Activated CD4-positive, alpha-beta T cell treated with anti-CD3 and anti-CD28 coated beads, Interleukin-2, Interleukin-6, amounts not matched to agents 100 ng/mL and 50 ng/mL, durations not matched to agents 16 hours and 8 hours (primary cell): Measurements from ENCODE around the gene SUMO1.

ENCODE experiments used
- DNase-seq: peaks from one replicate; pipeline ENCODE4 v3.0.0-alpha.2; 2020

SUMO1 gene

DNA sequence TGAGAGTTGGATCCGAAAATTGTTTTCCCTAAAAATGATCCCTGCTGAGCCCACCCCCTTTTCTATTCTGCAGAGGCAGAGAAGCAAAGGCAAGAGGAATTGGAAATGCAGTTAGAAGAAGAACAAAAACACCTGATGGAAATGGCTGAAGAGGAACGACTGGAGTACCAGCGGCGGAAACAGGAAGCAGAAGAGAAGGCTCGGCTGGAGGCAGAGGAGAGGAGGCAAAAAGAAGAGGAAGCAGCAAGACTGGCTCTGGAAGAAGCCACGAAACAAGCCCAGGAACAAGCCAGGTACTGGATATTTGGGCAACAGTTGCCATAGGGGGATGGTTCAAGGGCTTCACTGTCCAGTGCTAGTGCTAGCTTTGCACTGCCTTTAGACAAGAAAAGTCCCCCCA is 41.7 kb downstream of the SUMO1 start:
- no peak for DNase-seq

DNA sequence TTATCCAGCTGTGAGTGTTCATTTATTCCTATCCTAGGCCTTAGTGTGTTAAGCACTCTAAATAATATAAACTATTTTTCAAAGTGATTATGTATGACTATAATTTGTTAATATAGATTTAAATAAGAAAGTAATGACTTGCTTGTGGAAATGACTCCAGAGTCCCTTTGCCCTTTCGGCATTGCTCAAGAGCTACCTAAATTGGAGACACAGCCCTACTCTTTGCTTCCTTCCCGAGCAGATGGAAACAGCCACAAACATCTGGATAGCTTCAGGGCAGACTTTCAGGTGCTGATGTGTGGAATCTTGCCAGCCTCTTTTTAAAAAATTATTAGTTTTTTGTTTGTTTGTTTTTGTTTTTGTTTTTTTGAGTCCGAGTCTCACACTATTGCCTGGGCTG is 44.0 kb downstream of the SUMO1 start:
- DNase-seq = no peak

DNA sequence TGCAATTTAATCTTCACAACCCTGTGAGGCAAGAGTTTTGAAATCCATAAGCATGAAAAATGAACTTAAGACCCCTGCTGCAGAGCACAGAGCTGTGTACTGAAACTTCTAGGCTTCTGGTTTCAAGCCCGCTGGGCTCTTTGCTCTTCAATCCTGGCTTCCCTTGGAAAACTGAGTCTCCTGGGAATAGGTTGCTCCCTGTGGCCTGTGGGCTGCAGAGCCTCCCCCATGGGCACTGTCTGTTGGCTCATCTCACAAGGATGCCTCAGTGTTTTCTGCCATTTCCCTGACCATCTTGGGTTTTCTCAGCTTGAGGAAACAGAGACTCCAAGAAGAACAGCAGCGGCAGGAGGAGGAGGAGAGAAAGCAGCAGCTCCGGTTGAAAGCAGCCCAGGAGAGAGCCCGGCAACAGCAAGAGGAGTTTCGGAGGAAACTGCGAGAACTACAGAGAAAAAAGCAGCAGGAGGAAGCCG is 44.5 kb downstream of the SUMO1 start:
- DNase-seq = no peak

DNA sequence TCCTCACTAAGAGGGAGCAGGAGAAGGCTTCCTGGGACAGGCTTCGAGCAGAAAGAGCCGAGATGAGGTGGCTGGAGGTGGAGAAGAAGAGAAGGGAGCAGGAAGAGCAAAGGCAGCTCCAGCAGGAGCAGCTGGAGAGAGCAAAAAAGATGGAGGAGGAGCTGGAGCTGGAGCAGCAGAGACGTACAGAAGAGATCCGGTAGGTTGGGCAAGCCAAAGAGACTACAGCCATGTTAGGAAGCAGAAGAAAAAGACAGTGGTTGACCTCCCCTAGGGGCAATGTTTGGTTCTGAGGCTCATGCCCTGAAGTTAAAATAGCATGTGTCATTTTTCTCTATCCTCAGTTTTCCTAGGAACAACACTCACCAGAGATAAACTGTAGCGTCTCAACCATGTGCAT is 45.1 kb downstream of the SUMO1 start:
- no peak for DNase-seq

DNA sequence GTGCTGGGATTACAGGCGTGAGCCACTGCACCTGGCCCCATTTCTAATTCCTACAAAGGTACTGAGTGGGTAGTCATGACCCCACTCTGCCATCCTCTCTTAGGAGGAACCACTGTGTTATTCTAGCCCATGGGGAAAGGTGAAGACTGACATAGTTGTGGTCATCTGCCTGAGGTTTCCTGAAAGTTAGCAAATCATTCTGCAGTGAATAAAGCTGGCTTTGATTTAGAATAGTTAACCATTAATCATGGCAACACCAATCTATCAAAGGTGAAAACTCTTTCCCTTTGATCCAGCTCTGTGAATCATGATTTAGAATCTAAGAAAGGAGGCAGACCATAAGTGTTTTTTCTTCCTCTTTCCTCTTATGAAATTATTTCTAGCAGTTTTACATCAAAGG is 50.8 kb downstream of the SUMO1 start:
- DNase-seq = no peak

DNA sequence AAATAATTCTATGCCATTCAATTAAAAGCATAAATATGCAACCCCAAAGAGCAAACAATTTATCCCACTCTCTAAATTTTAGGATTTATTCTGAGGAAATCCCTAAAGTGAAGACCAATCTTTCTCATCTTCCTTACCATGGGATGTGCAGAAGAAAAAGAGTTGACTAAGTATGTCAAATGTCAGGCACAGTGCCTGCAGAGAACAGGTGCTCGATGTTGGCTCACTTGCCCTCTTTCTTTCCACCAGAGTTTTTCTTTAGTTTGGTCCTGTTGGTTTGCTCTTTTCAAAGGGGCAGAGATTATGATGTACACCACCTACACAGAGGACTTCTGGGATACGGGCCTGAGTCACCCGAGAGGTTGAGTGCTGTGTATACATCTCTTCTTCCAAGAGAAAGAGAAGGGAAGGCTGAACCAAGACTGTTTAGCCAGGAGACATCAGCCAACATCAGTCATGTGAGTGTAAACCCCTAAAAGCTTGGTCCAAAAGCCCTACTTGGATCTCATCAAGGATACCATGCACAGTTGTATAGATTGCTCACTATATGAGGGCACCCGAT is 51.7 kb downstream of the SUMO1 start:
- DNase-seq = no peak

DNA sequence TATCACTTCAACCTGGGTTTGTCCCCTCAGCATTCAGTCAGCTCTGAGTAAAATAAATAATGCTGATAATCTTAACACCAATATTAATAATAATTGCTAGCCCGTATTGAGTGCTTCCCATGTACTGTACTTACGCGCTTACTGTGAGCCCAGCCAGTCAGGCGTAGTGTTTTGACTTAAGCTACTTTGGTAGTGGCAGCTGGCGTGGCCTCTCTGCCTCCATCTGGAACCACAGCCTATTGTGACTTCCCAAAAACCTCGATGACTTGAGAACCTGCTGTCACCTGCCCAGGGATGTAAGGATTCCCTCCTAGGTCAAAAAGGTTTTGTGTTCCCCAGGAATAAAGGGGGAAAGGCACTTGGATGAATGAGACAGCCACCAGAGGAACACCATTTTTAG is 53.2 kb downstream of the SUMO1 start:
- no peak for DNase-seq

DNA sequence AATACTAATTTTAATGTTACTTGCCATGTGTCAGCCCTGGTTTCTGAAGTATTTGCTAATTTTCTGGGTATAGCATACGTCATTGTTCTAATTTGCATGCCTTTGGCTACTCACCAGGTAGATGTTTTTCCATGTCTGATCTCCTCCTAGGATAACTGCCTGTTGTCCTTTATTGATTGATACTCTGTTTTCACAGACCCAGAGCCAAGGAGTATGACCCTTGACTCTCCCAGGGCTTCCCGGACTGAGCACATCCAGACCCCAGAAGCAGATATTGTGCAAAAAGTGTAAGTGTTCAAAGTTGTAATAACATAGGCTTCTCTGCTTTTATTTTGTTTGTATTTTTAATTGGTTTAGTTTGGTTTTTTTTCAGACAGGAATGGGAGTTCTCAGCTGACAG is 53.8 kb downstream of the SUMO1 start:
- no peak for DNase-seq

DNA sequence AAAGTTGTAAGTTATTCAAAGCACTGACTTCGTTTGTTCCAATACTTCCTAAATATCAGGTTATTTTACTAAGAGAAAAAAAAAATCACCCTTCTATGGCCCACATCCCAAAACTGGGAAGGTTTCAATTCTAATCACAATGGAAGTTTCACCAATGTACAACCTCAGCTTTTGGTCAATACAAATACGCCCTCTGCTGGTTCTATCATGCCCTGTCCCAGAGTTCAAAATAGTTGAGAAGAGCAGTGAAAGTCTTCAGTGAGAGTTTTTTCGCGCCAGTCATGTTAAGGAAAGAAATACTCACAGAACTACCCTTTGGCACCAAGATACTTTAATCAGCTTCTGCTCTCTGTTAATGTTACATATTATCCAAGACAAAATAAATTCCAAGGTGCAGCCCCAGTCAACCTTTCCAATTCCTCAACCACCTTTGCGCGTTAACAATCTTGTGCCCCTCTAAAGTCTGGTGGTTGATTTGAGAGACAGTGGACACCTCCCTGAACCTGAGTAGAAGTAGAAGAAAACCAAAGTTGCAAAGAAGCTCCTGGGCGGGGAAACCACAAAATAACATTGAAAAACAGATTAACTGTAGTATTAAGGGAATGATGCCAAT is 59.9 kb downstream of the SUMO1 start:
- peak; percentile 78 for DNase-seq

DNA sequence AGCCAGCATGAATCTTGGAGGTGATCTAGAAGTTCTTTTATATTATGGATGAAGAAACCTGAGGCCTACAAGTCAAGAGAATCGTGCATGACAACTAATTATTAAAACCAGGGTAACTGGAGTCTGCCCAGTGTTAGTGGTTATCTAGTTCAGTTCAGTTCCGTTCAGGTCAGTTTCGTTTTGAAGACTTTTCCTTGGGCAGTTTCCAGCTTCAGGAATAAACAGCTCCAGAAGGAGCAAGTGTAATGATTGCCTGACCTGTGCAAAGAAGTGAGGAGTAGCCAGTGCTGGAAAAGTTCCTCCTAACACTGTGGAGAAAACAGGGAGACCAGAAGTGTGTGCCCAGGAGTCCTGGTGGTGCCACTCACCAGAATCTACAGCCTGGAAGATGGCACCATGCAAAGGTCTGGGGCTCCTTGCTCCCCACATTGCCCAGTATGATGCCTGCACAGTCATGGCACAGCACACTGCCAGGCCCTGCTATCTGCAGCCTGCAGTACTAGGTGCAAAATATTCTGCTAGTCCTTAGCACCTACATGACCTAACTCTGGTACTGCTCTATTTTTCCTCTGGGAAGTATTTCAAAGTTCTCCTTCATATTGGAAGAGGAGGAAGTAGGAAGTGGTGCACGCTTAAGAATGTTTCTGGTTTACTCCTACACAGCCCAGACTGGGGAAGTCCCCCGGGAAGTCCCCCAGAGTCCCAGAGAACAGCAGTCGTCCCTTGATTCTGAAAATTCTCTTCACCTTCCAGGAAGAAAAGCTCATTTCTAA is 65.8 kb downstream of the SUMO1 start:
- DNase-seq = peak; percentile 78

DNA sequence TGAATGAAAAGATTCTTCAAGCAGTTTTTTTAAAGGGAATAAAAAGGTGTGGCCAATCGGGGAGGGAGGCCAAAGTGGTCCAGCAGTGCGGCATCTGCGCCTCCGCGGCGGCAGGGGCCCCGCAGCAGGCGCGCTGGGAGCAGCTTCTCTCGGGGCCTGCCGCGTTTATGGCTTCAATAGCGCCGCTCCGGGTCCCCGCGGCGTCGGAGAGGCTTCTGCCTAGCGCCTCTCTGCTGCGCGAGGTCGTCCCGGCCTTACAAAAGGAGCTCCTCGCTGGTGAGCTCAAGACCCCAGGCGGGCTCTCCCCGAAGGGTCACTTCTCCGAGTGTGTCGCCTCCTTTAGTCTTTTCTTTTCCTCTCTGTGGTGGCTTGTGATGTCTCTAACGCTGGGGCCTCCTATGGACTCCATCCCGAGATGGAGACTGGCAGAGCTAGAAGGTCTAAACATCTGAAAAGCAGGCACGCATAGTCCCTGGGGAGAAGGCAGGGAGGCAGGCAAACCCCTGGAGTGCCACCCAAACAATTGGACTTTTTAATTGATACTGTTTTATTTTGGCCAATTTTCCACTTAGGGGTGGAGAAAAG is 67.1 kb downstream of the SUMO1 start:
- DNase-seq = no peak

DNA sequence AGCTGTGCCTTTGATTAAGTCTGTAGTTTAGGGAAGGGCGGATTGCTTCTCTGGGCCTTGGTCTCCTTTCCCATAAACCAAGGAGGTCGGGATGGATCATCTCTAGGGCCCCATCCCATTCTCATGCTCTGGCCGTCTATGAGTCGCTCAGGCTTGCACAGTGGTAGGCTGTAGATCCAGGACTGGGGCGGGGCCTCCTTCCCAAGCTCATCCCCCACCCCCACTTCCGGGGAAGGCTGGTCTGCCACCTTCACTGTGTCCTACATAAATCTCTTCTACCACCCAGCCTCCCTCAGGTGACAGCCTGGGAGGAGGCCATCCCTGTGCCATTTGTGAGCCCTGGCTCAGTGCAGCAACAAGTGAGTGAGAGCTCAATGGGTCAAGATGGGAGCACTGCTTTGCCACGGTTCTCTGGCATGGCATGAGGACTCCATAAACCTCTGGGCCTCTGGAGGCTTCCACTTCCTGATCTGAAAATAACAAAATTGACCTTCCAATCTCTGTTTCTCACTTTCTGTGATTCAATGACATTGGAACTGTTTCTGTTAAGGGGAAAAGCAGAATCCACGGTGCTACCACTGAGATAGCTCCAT is 68.5 kb downstream of the SUMO1 start:
- no peak for DNase-seq

DNA sequence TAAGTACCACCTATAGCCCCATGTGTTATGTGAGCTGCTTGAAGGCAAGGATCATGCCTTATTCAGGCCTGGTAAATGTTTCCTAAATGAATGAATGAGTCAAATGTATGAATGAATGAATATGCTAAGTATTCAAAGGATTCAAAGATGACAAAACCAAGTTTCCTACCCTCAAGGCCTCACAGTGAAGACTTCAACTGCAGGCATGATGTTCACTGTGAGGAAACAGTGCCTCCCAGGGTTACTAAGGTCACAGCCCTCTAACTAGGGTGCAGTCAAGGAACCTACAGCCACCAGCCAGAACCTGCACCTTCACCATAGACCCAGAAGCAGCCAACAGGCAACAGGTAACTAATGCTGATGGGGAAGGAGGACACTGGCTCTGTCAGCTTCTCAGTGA is 69.3 kb downstream of the SUMO1 start:
- DNase-seq = no peak

DNA sequence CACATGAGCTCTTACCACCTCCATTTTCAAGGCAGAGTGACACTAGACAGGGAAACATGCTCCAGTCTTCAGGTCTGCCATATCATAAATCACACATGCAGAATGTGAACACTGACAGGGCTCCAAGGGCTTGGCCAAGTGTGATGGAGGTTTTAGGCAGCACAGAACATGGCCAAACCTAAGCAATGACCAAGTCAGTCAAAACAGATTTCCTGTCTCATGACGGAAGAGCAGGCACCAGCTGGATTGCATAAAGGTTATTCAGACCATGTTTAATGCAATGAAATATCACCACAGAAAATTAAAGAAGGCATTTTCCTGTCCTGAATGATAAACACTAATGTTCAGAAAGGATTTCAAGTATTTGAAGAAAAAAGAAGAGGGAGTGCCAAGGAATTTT is 72.5 kb downstream of the SUMO1 start:
- DNase-seq = no peak

DNA sequence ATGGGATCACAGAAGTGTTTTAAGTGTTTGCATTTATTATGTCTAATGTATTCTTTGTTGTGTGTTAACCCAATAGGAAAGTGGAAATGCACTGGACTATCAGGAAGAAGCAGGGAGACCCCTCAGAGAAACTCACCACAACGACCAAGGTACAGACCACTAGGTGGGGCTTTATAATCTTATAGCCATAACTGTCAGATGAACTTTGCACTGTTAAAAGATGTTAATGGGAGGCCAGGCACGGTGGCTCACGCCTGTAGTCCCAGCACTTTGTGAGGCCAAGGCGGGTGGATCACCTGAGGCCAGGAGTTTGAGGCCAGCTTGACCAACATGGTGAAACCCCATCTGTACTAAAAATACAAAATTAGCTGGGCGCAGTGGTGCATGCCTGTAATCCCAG is 73.2 kb downstream of the SUMO1 start:
- DNase-seq = no peak

DNA sequence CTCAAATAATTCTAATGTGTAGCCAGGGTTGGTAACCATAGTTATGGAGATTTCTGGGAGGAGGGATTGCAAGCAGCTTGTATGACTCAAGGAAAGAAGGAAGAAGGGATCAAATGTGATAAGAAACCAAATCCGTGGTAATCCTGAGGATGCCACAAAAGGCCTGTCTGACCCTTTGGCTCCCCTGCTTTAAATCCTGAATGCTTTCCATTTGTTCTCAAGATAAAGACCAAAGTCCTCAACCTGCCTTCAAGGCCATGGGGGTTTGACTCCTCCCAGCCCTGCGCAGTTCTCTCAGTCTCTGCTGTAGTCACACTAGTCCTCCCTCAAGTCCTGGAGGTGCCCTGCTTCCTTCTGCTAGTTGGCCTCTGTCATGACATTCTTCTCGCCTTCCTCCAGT is 74.0 kb downstream of the SUMO1 start:
- DNase-seq = no peak

DNA sequence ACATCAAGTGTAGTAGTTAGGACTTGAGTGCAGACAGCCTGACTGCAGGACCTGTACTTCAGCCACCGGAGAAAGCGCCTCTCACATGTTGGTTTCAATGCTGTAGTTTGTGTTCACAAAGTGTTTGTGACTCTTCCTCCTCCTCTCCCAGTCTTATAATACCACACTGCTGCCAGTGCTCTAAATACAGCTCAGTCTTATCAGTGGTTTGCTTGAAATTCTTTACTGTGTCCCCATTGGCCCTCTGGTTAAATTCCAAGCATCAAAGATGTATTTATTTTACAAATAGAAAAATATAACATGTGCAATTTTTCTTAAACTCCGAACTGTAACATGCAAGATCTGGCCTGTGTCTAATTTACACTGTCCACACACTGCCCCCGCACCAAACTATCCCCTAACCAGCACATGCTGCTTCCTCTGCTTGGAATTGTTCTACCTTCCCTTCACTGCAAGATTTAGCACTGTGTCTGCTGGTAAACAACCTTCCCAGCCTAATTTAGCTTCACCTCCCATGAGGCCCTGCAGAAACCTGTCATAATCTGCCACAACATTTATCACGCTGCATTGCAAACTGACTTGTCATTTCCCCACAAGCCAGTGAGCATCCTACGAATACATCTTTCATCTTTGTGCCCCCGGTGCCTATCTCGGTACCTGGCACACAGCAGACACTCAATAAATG is 77.1 kb downstream of the SUMO1 start:
- peak; percentile 41 for DNase-seq

DNA sequence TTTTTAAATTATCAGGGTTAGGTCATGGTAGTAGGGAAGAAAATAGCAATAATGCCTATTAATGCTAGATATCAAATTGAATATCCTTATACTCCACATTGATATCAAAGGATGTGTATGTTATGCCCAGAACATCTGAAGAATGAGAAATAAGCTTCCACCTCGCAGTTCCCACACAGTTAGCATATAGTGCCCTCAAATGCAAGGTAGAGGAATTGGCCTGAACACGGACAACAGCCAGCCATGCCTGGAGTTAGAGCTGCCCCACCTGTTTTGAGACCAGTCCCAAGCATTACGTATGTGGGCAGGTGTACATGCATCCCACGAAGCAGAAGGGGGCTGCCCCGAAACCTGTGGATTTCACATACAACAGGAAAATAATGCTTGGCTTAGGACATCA is 79.6 kb downstream of the SUMO1 start:
- DNase-seq = no peak

DNA sequence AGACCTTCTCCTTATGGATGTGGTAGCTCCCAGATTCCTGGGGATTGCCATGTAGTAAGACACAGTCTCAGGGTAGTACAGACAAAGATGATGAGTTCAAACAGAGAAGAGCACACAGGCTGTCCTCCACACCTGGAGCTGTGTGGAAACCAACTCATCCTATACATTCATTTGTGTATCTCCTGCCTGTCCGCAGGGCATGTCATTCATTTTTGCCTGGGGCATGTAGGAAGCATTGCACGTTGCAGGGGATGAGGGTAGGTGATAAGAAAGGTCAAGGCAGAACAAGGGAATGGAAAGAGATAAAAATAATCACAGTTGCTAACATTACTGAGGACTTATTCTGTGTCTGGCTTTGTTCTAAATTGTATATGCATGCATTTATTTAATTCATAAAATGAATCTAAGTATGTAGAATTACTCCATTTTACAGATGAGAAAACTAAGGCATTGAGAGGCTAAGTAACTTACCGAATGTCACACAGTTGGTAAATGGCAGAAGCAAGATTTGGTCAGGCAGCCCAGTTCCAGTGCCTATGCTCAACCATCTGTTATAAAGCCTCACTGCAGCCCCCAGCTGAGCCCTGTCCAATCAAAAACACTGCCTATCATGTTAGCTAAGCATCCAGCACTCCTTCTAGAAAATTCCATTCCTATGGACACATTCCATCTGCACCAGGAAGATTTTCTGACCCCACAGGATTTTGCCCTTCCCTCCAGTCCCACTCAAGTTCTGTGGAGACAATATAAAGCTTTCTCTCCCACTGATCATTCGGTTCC is 81.0 kb downstream of the SUMO1 start:
- DNase-seq = no peak
